HG02884 (cell line): ENCODE measurements around the gene AXL.

Experiments used
- ATAC-seq: cut with Tn5 transposase; IDR thresholded peaks from one replicate; pipeline ENCODE4 v1.9.1; 2021; ENCODE audit warnings: mild to moderate bottlenecking, moderate library complexity; ENCODE audit not compliant: unreplicated experiment

The AXL gene

GRCh38 chr19:41233748-41234240 is 14.8 kb downstream of the AXL start:
- no peak for ATAC-seq

- ATAC-seq = no peak
Measured at GRCh38 chr19:41234512-41235168, 15.6 kb downstream of the AXL start.

- no peak for ATAC-seq
Measured at GRCh38 chr19:41235480-41235879, 16.5 kb downstream of the AXL start.

- ATAC-seq = no peak
Measured at GRCh38 chr19:41238244-41238643, 19.2 kb downstream of the AXL start.

GRCh38 chr19:41239363-41239762 is 20.3 kb downstream of the AXL start:
- ATAC-seq = no peak

GRCh38 chr19:41239961-41240574 is 21.0 kb downstream of the AXL start:
- no peak for ATAC-seq

GRCh38 chr19:41241859-41242258 is 22.8 kb downstream of the AXL start:
- ATAC-seq = no peak

GRCh38 chr19:41244117-41244516 is 25.1 kb downstream of the AXL start:
- no peak for ATAC-seq

GRCh38 chr19:41245843-41246242 is 26.8 kb downstream of the AXL start:
- no peak for ATAC-seq

GRCh38 chr19:41248895-41249294 is 29.9 kb downstream of the AXL start:
- no peak for ATAC-seq

GRCh38 chr19:41249707-41250423 is 30.8 kb downstream of the AXL start:
- no peak for ATAC-seq

- no peak for ATAC-seq
Measured at GRCh38 chr19:41253660-41254059, 34.6 kb downstream of the AXL start.

- no peak for ATAC-seq
Measured at GRCh38 chr19:41255171-41255570, 36.1 kb downstream of the AXL start.

- no peak for ATAC-seq
Measured at GRCh38 chr19:41261474-41262190, 42.6 kb downstream of the AXL start.

- peak; percentile 5 for ATAC-seq
Measured at GRCh38 chr19:41263042-41263849, 44.2 kb downstream of the AXL start.

- ATAC-seq = peak; percentile 63
Measured at GRCh38 chr19:41263850-41264580, 45.0 kb downstream of the AXL start, which contains the start of gene HNRNPUL1. Gene HNRNPUL1 (plus strand): TSS chr19:41264372. CDS start chr19:41264504, 132 bp downstream.

- ATAC-seq = peak; percentile 1
Measured at GRCh38 chr19:41264581-41265394, 45.8 kb downstream of the AXL start.

GRCh38 chr19:41265395-41266153 is 46.6 kb downstream of the AXL start:
- no peak for ATAC-seq
